Measurements from ENCODE around the gene FGFR2.

FGFR2 gene

DNA sequence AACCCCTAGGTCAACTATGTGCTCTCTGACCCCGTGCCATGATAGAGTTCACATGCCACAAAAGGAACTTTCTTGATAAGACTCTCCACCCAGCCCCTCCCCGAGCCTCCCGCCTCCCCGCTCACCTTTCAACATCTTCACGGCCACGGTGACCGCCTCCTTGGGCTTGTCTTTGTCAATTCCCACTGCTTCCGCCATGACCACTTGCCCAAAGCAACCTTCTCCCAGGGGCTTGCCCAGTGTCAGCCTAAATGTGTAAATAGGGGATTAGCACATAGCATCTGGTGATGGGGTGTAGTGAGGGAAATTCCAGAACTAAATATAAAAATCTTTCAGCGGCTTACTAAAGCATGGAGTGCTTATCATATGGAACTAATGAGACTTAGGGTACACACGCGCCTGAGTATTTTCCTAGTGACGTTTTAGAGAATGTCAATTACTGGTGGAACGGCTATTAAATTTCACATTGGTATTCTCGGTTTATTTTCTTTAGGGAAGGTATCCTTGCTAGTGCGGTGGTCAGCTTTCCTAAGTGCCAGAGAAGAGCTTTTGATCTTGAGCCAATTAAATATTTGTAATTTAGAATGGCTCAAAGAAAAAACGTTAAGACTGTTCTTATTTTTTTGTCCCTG lies 97.4 kb downstream of the FGFR2 start:
- TF ChIP-seq, protein P1, sequence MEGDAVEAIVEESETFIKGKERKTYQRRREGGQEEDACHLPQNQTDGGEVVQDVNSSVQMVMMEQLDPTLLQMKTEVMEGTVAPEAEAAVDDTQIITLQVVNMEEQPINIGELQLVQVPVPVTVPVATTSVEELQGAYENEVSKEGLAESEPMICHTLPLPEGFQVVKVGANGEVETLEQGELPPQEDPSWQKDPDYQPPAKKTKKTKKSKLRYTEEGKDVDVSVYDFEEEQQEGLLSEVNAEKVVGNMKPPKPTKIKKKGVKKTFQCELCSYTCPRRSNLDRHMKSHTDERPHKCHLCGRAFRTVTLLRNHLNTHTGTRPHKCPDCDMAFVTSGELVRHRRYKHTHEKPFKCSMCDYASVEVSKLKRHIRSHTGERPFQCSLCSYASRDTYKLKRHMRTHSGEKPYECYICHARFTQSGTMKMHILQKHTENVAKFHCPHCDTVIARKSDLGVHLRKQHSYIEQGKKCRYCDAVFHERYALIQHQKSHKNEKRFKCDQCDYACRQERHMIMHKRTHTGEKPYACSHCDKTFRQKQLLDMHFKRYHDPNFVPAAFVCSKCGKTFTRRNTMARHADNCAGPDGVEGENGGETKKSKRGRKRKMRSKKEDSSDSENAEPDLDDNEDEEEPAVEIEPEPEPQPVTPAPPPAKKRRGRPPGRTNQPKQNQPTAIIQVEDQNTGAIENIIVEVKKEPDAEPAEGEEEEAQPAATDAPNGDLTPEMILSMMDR (IDR thresholded peaks at IDR 0.05; ENCODE audit: low read depth, low read length): no peak
- no peak for DNase-seq (ENCODE audit: low read depth in 2 of 2)
- no peak overlapping the region for H3K4me3 ChIP-seq (replicated peaks in 1 of 2; ENCODE audit: low read depth in 2 of 2, low read length in 2 of 2)

- DNase-seq (ENCODE audit: low read depth in 2 of 2): no peak
- H3K4me3 ChIP-seq (replicated peaks in 1 of 2; ENCODE audit: low read depth in 2 of 2, low read length in 2 of 2): no peak overlapping the region
- TF ChIP-seq, protein P1 (IDR thresholded peaks at IDR 0.05; ENCODE audit: low read depth, low read length): no peak
Observed at GRCh38 chr10:121497513-121498470, 100.5 kb downstream of the FGFR2 start.

GRCh38 chr10:121495719-121496118 lies 102.5 kb downstream of the FGFR2 start:
- TF ChIP-seq, protein P1 (IDR thresholded peaks at IDR 0.05; ENCODE audit: low read depth, low read length): no peak
- H3K4me3 ChIP-seq (replicated peaks in 1 of 2; ENCODE audit: low read depth in 2 of 2, low read length in 2 of 2): no peak overlapping the region
- no peak for DNase-seq (ENCODE audit: low read depth in 2 of 2)

DNA sequence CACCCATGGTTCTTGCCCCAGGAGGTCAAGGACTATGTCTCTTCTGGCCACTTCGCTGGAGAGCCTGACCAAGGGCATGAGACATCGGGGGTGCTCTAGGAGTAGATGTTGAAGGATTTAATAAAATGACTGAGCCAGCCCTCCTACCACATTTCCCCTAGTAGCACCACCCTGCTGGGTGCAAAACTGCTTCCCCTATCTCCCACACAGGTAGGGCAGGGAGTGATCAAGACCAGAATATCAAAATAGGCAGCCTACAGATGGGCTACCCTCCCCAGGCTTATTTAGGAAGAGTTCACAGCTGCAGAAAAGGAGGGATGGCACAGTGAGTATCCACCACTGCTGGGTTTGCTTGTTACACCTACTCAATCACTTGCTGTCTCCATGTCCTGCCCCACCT lies 103.9 kb downstream of the FGFR2 start:
- H3K4me3 ChIP-seq (replicated peaks in 1 of 2; ENCODE audit: low read depth in 2 of 2, low read length in 2 of 2): no peak overlapping the region
- TF ChIP-seq, protein P1 (IDR thresholded peaks at IDR 0.05; ENCODE audit: low read depth, low read length): no peak
- DNase-seq (ENCODE audit: low read depth in 2 of 2): no peak

DNA sequence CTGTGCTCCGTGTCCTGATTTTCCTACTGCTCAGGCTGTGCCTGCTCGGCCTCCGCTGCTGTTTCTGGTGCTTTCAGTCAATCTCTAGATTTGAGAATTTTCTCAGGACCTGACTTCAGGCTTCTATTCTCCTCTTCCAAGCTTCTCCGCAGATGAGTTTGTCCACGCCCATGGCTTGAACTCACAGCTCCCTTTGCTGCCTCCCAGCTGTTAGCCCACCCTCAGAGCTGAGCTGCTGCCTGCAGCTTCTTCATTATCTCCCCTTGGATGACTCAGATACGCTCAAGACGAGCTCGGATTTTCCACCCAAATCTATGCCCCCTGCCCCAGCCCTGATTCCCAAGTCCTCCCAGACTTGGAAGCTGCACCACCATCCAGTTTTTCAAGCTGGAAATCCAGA lies 104.7 kb downstream of the FGFR2 start:
- H3K4me3 ChIP-seq (replicated peaks in 1 of 2; ENCODE audit: low read depth in 2 of 2, low read length in 2 of 2): no peak overlapping the region
- no peak for DNase-seq (ENCODE audit: low read depth in 2 of 2)
- TF ChIP-seq, protein P1 (IDR thresholded peaks at IDR 0.05; ENCODE audit: low read depth, low read length): no peak

GRCh38 chr10:121490871-121491519 lies 107.2 kb downstream of the FGFR2 start:
- TF ChIP-seq, protein P1 (IDR thresholded peaks at IDR 0.05; ENCODE audit: low read depth, low read length): no peak
- H3K4me3 ChIP-seq (replicated peaks in 1 of 2; ENCODE audit: low read depth in 2 of 2, low read length in 2 of 2): no peak overlapping the region
- DNase-seq (ENCODE audit: low read depth in 2 of 2): peak in 1 of 2 donors; percentile 13

Data from cardiac fibroblast (primary cell).